ENCODE measurements around the gene PLEKHG2.
"Not testable (repeated sequence)": the region's sequence is repeated elsewhere in the genome, so short reads cannot be mapped to it uniquely, and the experiment has no call there.

The PLEKHG2 gene

GRCh38 chr19:39412100-39412866, at the start of gene PLEKHG2:
Gene PLEKHG2, plus strand, starts transcription at chr19:39412669. Its CDS starts 1,418 bp downstream, at chr19:39414087.
- DNase-seq = peak; percentile 97

DNA sequence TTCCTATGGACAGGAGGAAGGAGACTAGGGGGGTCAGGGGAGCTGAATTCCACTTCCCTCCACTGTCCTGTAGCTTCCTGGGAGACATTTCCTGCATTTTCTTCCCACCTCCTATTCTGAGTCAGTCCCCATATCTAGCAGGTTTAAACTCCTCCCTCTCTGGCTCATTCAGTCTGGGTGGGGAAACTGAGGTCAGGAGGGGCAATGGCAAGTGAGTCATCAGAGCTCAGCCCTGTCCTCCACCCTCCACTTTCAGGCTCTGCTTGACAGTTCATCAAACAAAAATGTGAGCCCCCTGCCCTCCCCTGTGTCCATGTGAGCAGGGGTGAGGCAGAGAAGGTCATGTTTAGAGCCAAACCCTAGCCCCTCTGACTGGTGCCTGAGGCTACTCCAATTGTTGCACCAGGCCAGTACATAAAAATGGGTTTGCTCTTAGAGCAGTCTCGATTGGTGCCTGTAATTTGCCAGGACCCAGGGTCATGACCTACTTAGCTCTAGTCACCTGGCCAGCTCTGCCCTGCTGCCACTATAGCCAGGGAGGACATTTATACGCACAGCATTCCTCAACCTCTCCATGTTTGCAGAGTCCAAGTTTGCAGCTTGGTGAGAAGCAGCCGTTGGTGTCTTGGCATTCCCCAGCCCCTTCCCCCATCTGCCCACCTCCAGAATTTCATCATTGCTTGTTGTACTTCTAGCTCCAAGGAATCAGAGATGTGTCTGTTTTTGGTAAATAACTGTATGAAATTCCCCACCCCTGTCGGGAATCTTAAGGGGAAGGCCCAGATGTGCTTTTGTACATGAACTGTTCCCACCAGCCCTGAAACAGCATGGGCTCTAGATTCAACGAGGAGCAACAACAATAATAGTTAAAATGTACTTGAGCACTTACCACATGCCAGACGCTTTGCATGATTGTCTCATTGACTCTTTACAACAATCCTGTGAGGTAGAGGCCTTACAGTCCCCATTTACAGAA, 49.5 kb upstream of the PLEKHG2 start:
- DNase-seq = no peak

DNA sequence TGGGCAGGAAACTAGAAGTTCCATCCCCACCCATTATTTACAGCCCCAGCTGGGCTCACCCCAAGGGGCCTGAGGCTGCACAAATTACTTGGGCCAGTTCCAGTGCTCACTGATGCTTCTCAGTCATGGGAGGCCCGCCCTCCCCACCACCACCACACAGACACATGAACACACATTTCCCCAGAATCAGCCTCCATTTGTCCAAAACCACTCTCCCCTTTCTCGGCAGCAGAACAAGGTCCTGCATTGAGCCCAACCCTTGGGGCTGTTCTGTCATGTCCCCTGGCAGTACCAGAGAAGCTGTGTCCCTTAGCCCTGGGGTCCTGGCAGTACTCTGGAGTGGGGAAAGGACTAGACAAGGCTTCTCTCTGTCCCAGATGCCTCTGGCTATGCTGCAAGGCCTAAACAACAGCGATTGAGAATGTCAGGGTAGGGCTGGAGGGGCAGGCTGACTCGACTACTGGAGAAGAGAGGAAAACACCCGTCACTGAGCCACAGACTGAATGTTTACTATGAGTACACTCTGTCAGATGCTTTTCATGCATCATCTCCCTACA, 48.5 kb upstream of the PLEKHG2 start:
- no peak for DNase-seq

GRCh38 chr19:39365531-39365930, 46.9 kb upstream of the PLEKHG2 start:
- DNase-seq = no peak

DNA sequence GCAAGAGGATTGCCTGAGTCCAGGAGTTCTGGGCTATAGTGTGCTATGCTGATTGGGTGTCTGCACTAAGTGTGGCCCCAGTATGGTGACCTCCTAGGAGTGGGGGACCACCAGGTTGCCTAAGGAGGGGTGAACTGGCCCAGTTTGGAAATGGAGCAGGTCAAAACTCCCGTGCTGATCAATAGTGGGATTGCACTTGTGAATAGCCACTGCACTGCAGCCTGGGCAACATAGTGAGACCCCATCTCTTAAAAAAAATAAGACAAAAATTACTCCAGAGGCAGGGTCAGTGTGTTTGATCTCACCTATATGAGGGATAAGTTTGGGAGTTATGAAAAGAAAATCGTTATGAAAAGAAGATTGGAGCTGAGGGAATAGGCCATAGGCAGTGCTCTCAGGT, 43.3 kb upstream of the PLEKHG2 start:
- no peak for DNase-seq

DNA sequence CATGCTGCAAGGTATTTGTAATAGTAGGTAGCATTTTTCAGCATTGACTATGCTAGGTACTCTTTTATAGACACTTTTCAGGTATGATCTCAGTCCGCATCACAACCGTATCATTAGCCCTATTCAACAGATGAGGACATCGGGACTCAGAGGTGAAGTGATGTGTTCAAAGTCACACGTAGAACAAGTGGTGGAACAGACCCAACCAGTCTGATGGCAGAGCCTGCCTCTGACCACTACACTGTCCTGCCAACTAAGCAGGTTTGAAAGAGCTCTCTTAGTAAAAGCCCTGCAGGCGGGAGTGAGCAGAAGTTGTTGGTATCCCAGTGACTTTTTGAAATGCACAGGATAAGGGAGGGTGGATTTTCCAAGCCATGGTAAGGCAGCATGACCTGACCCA, 41.7 kb upstream of the PLEKHG2 start:
- no peak for DNase-seq

GRCh38 chr19:39372047-39372802, 40.2 kb upstream of the PLEKHG2 start:
- DNase-seq = no peak

GRCh38 chr19:39372941-39373340, 39.5 kb upstream of the PLEKHG2 start:
- no peak for DNase-seq

DNA sequence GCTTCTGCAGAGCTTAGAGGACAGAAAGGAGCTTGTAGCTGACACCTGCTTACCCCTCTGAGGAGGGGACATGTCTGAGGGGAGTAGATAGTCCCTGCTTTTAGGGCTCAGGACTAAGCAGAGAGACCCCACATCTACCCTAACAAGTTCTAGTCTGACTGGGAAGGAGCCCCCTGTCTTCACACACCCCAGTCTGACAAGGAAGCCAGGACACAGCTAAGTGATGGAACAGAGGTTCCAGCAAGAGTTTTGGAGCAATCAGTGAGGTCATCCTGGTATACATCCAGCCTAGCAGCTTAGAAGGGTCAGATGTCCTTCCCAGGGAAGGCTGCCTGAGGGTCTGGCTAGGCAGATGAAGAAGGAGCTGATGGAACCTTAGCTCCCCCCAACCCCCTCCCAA, 36.5 kb upstream of the PLEKHG2 start:
- DNase-seq = no peak

DNA sequence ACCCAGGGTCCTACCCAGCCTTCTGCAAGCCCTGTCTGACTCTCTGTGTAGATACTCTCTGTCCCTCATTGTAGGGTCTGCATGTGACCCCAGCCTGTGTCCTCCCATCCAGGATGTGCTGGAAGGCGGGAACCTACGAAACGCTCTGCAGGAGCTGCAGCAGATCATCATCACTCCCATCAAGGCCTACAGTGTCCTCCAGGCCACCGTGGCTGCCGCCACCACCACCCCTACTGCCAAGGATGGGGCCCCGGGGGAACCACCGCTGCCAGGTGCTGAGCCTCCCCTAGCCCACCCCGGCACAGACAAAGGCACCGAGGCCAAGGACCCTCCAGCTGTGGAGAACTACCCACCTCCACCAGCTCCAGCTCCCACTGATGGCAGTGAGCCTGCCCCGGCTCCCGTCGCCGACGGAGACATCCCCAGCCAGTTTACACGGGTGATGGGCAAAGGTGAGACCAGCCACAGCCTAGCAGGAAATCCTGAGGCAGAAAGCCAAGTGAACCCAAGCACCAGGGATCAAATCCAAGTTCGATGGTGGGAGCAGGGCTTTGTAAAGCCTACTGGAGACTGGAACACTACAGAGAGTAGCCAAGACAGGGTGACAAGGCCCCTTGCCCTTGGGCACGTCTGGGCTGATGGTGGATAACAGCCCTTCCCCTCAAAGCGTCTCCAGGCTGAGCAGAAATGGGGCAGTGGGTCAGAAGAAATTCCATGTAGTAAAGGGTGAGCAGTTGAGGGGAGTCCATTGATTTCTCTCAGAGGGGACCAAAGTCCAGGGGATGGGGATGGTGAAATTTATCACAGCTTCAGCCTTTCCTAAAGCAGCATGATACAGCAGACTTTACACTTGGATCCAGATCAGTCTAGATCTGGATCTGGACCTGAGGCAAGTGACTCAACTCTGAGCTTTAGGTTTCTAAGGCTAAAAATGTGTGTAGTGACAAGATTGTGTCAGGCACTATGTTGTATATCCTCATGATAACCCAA, 34.8 kb upstream of the PLEKHG2 start:
- no peak for DNase-seq

- not testable (repeated sequence) for DNase-seq
Measured at GRCh38 chr19:39379366-39379765, 33.1 kb upstream of the PLEKHG2 start.

DNA sequence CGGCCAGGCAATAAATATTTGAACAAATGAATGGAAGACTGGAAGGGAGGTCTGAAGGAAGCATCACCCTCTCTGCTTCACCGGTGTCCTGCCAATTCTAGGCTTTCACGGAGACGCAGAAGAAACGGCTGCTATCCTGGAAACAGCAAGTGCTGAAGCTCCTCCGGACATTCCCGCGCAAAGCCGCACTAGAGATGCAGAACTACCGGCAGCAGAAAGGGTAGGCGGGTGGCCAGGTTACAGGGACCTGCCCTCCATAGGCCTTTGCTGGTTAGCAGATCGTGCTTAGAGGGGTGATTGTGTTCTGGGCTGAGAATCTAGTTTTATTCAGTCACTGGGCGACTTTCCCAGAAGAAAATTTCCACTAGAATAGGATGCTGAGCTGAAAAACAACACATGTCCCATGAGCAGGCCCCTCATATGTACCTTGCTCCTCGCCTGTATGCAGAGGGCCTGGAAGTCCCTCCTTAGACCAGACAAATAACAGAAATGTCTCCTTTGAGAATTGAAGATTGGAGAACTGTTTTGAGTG, 32.5 kb upstream of the PLEKHG2 start:
- no peak for DNase-seq

GRCh38 chr19:39380521-39381502, 31.7 kb upstream of the PLEKHG2 start:
- no peak for DNase-seq

GRCh38 chr19:39381910-39382611, 30.4 kb upstream of the PLEKHG2 start:
- no peak for DNase-seq

GRCh38 chr19:39382991-39383828, 29.3 kb upstream of the PLEKHG2 start:
- DNase-seq = no peak

DNA sequence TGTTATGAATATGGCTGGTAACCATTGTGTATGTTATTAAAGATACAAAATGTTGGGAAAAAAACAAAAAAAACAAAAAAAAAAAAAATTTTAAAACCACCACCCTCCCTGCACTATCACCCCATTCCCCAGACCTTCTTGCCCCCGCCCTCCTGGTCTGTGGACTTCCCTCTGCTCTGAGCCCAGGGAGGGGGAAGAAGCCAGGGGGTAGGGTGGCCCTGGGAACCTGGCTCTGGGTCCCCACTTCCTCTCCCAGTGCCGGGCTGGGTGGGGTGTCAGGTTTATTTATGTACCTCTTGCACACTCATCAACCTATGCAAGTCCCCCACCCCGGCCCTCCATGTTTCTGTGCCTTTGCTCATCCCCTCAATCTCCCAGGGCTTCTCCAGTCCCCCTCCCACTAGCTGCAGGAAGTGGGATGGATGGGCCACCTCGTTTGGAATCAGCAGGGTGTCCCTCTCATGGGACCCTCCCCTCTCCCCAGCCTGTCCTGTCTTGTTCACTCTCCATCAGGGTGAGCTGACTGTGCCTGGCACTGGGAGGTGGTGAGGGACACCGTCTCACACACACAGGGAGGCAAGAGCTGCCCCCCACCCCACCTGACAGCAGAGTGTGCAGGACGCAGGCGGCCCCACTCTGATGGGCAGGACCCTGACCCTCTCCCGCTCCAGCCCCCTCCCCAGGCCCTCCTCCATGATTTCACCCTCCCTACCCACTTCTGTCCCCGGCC, 27.5 kb upstream of the PLEKHG2 start:
- DNase-seq = no peak

DNA sequence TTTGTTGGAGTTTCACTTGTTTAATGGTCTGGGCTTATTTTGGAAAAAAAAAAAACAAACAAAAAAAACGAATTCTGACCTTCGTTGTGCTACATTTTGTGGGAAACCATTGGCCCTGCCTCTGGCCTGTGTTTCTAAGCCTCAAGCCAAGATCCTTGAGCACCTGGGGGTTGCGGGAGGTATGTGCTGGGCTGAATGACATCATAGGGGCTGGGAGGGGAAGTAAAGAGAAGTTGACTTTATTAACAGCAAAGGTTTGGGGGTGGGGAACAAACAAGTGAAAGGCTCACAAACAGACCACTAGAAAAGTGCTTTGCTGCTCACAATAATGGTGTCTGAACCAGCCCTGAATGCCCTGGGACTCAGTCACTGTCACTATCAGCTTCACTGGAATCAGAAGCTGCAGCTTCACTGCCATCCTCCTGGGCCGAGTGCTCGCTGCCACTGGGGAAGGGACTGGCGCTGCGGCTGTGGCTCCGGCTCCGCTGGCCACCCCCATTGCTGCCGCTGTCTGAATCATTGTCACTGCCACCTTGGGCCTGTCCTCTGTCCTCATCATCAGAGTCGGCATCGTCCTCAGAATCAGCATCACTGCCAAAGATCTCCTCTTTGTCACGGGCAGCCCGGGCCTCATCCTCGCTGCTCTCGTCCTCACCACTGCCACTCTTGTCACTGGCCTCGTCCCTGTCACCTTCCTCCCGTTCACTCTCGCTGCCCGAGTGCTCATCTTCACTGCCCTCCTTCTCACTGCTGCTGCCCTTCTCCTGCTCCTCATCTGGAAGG, 26.6 kb upstream of the PLEKHG2 start:
- DNase-seq = no peak

Measured in NK-92 treated with Interleukin-12 subunit alpha and Interleukin-12 subunit beta, amount 100 ng/mL, for 24 hours (cell line).